Endometrium (tissue), 2 donors: Measurements from ENCODE around the gene ABR.
"Not testable (repeated sequence)": the region's sequence is repeated elsewhere in the genome, so short reads cannot be mapped to it uniquely, and the experiment has no call there.

Experiments
- FAIRE-seq: peaks from 2 replicates; lab custom pipeline; 2012; peaks lifted over from hg19 to GRCh38; lab: Jason Lieb, UNC
- donor health status: control.
- donor health status: control.

Gene ABR

GRCh38 chr17:1008008-1008761 is 171.6 kb downstream of the ABR start:
- no peak for FAIRE-seq

GRCh38 chr17:1007310-1008007 is 172.3 kb downstream of the ABR start:
- no peak for FAIRE-seq

- no peak for FAIRE-seq
These were observed 173.7 kb downstream of the ABR start for GRCh38 chr17:1006054-1006453.

- FAIRE-seq: no peak
These were observed 174.3 kb downstream of the ABR start for GRCh38 chr17:1005361-1005946.

GRCh38 chr17:1004769-1005295 is 174.9 kb downstream of the ABR start:
- no peak for FAIRE-seq

- FAIRE-seq: no peak
These were observed 175.6 kb downstream of the ABR start for GRCh38 chr17:1003972-1004768.

- no peak for FAIRE-seq
These were observed 176.2 kb downstream of the ABR start for GRCh38 chr17:1003633-1003971.

- FAIRE-seq: no peak
These were observed 176.8 kb downstream of the ABR start for GRCh38 chr17:1002771-1003555.

GRCh38 chr17:1002412-1002753 is 177.4 kb downstream of the ABR start:
- FAIRE-seq: no peak

- FAIRE-seq: no peak
These were observed 178.0 kb downstream of the ABR start for GRCh38 chr17:1001640-1002411.

GRCh38 chr17:1000597-1001461 is 179.0 kb downstream of the ABR start:
- no peak for FAIRE-seq

GRCh38 chr17:998111-998510 is 181.7 kb downstream of the ABR start:
- no peak for FAIRE-seq

- peak; percentile 69 for FAIRE-seq
These were observed 183.0 kb downstream of the ABR start, which contains the start of gene TIMM22 for GRCh38 chr17:996554-997344. Gene TIMM22 (plus strand): TSS chr17:997129. CDS start chr17:997143, 14 bp downstream.

GRCh38 chr17:995324-995723 is 184.5 kb downstream of the ABR start:
- not testable (repeated sequence) for FAIRE-seq

- FAIRE-seq: no peak
These were observed 186.8 kb downstream of the ABR start for GRCh38 chr17:992933-993332.

GRCh38 chr17:988561-988960 is 191.2 kb downstream of the ABR start:
- no peak for FAIRE-seq

GRCh38 chr17:987931-988330 is 191.8 kb downstream of the ABR start:
- no peak for FAIRE-seq

GRCh38 chr17:986322-986929 is 193.4 kb downstream of the ABR start:
- FAIRE-seq: no peak

GRCh38 chr17:983921-984320 is 195.9 kb downstream of the ABR start:
- no peak for FAIRE-seq
